Choroid plexus epithelial cell (primary cell): ENCODE data around the gene NHLRC4.

ENCODE experiments used
- DNase-seq: peaks from one replicate; pipeline ENCODE4 v3.0.0-alpha.2; 2010; ENCODE audit warnings: low read depth
- H3K4me3 ChIP-seq: 2 replicates; pipeline ENCODE4 v1.5.1; 2011; ENCODE audit warnings: low read depth, mild to moderate bottlenecking, control low read depth, low read length, moderate library complexity
- CTCF ChIP-seq: conservative IDR thresholded peaks from 2 replicates; pipeline ENCODE4 v1.5.1; 2011; ENCODE audit warnings: low read depth, mild to moderate bottlenecking, control low read depth, inconsistent platforms, low read length, moderate library complexity

Gene NHLRC4

GRCh38 chr16:600781-601180 is 34.0 kb downstream of the NHLRC4 start:
- DNase-seq: peak; percentile 58
- TF ChIP-seq CTCF: peak; percentile 65

GRCh38 chr16:603933-604332 is 37.1 kb downstream of the NHLRC4 start:
- DNase-seq: no peak
- no peak for TF ChIP-seq CTCF
- no peak overlapping the region for H3K4me3 ChIP-seq

More at GRCh38 chr16:600781-601180, 34.0 kb downstream of the NHLRC4 start:
- H3K4me3 ChIP-seq: no peak overlapping the region

- TF ChIP-seq CTCF: no peak
These were observed 40.0 kb downstream of the NHLRC4 start for GRCh38 chr16:606656-607307.

GRCh38 chr16:608019-608418 is 41.2 kb downstream of the NHLRC4 start:
- TF ChIP-seq CTCF: no peak
- no peak overlapping the region for H3K4me3 ChIP-seq
- no peak for DNase-seq

More at GRCh38 chr16:606656-607307, 40.0 kb downstream of the NHLRC4 start:
- DNase-seq: no peak
- no peak overlapping the region for H3K4me3 ChIP-seq

GRCh38 chr16:609316-609715 is 42.5 kb downstream of the NHLRC4 start:
- DNase-seq: no peak
- no peak overlapping the region for H3K4me3 ChIP-seq
- TF ChIP-seq CTCF: no peak

GRCh38 chr16:609984-610383 is 43.2 kb downstream of the NHLRC4 start:
- H3K4me3 ChIP-seq: no peak overlapping the region
- TF ChIP-seq CTCF: no peak
- DNase-seq: no peak
